Skeletal muscle cell (primary cell): Measurements from ENCODE around the gene LRRC51.
A peak's percentile ranks its signal among the peaks of the same experiment; 100 is the strongest.
"Not testable (repeated sequence)": the region's sequence is repeated elsewhere in the genome, so short reads cannot be mapped to it uniquely, and the experiment has no call there.

Experiments
- DNase-seq: peaks from one replicate; pipeline ENCODE4 v3.0.0-alpha.2; 2010; ENCODE audit warnings: low read depth
- H3K4me3 ChIP-seq: 2 replicates; pipeline ENCODE4 v1.5.1; 2011; ENCODE audit warnings: low read depth, mild to moderate bottlenecking, control low read depth, low read length, moderate library complexity

Gene LRRC51

DNA sequence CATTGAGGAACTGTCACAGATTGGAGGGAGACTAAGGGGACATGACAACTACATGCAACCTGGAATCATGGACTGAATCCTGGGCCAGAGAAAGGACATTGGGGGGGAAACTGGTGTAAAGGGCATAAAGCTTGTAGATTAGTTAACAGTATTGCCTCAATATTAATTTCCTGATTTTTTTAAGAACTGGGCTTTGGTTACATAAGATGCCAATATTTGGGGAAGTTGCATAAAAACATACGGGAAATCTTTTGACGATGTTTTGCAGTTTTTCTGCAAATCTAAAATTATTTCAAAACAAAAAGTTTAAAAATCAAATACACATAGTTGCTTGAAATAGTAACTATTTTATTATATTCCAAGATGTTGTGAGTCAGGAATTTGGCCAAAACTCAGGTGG is 52.0 kb downstream of the LRRC51 start:
- no peak for DNase-seq
- H3K4me3 ChIP-seq: no peak overlapping the region

DNA sequence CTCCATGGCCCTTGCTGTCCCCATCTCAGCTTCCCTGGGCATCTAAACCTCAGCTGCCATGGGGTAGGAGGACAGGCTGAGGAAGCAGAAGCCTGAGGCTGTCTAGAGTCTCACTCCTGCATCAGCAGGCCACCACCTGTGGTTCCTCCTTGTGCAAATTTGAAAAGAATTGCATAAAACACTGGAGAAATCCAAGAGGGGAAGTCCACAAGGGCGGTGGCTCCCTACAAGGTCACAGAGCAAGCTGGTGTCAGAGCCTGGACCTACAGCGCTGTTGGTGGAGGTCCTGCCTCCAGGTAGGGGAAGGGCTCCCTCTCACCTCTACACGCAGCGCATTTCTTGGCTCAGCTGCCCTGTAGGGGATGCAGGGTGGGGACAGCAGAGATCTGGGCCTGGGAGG is 54.8 kb downstream of the LRRC51 start, which contains the start of gene FOLR3:
FOLR3 (plus strand) TSS at position 253 of the 400 bp plus-strand sequence. CDS start 228 bp downstream, outside the sequence.
- H3K4me3 ChIP-seq, DNase-seq: not testable (repeated sequence)

DNA sequence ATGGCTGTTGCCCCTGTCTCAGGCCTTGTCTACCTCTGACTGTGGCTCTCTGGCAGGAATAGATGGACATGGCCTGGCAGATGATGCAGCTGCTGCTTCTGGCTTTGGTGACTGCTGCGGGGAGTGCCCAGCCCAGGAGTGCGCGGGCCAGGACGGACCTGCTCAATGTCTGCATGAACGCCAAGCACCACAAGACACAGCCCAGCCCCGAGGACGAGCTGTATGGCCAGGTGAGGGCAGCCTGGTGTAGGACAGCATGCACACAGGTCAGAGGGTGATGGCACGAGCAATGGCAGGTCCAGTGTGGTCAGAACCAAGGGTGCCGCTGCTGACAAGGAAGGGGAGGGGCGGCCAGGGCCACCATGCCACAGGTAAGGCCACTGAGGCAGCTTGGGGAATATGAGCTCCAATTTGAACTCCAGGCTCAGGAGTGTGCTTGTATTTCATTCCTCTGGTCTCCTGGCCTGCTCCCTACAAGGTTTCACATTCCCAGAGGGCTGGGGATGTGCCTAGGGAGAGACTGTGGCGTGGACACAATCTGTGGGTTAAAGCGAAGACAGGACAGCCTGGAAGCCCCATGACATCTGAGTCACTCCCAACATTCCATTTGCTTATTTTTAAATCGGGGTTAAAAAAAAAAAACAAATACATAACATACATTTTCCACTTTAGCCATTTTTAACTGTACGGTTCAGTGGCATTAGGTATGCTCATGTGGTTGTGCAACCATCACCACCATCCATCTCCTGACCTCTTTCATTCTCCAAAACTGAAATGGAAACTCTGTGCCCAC is 55.4 kb downstream of the LRRC51 start:
- H3K4me3 ChIP-seq: no peak overlapping the region
- DNase-seq: no peak

DNA sequence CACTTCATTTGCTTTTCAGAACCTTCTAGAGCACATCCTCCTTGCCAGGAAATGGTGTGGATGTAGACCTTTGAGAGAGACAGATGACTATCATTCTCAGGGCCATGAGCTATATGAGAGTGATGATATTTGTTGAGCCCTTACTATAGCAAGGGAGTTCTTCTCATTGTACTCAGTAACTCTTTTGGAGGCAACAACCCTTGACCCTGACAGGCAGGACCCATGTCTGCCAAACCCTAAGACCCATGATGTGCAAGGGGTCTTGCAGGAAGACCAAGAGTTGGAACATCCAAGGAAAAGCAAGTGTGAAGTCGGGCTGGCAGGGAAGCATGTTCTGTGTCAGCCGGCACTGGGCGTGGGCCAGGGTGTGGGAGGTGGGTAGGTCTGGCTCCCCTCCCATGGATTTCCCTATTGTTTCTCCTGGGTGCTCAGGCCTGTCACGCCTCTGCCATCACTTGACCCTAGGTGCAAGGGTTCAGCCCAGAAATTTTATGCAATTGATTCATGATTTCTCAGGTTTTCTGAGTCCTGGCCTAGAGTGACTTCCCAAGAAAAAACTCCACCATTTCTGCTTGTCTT is 56.1 kb downstream of the LRRC51 start:
- no peak overlapping the region for H3K4me3 ChIP-seq

DNA sequence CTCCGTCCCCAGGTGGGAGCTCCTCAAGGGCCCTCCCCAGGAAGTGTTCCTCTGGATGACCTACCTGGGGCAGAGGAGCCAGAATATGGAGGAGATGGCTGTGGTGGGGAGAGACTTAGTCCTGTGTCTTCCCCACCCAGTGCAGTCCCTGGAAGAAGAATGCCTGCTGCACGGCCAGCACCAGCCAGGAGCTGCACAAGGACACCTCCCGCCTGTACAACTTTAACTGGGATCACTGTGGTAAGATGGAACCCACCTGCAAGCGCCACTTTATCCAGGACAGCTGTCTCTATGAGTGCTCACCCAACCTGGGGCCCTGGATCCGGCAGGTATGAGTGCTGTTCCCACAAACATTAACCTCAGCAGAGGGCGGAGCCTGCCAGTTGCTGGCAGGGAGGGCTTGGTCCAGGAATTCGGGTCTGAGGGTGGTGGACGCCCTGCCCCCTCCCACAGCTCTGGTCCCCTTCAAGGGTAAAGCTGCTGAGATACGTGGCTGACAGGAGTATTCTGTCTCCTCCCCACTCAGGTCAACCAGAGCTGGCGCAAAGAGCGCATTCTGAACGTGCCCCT is 58.3 kb downstream of the LRRC51 start:
- no peak for DNase-seq
- no peak overlapping the region for H3K4me3 ChIP-seq

More for the DNA sequence above, 56.1 kb downstream of the LRRC51 start:
- no peak for DNase-seq

DNA sequence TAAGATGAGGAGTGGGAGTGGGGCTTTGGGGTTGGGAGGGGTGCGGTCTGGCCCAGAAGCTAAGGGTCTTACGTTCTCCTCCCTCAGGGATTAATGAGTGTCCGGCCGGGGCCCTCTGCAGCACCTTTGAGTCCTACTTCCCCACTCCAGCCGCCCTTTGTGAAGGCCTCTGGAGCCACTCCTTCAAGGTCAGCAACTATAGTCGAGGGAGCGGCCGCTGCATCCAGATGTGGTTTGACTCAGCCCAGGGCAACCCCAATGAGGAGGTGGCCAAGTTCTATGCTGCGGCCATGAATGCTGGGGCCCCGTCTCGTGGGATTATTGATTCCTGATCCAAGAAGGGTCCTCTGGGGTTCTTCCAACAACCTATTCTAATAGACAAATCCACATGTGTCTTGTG is 58.9 kb downstream of the LRRC51 start:
- DNase-seq: no peak
- no peak overlapping the region for H3K4me3 ChIP-seq

DNA sequence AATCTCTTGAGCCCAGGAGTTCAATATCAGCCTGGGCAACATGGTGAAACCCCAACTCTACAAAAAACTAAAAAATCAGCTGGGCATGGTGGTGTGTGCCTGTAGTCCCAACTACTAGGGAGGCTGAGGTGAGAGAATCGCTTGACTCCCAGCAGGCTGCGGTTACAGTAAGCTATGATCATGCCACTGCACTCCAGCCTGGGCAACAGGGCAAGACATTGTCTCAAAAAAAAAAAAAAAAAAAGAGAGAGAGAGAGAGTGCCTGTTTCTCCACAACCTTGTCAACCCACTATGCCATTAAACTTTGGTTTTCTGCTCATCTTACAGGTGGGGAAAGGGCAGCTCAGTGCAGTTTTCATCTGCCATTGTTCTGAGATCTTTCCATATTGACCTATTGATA is 60.0 kb downstream of the LRRC51 start:
- no peak overlapping the region for H3K4me3 ChIP-seq
- no peak for DNase-seq

DNA sequence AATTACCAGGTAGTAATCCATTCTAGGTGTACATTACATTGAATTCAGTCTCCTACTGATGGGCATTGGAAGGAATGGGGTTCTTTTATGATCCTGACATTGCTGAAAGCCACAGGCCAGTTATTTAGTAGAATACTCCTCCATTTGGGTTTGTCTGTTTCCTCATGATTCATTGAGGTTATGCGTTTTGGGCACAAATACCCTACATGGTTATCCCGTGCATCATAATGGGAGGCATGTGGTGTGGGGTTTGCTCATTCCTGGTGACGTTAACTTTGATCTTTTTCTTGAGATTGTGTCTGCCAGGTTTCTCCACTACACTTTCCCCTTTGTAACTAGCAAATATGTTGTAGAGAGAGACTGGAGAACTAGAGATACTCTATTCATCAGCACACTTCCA is 60.4 kb downstream of the LRRC51 start:
- peak; percentile 68 for DNase-seq
- H3K4me3 ChIP-seq: no peak overlapping the region

DNA sequence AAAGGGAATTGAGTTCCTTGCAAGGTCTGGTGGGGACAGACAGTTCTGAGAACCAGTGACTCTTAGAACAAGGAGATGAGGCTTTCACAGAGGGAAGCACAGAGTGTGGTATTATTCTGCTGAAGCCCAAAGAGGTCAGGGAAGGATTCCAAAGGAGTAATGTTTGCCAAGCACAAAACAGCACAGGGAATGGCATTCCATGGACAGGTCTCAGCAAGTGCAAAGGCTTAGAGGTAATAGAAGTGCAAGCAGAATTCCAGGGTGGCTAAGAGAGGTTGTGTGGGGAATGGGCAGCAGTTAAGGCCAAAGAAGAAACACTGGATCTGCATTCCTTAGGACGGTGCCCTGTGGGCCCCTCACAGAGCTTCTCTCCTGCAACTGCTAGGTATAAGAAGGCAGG is 61.4 kb downstream of the LRRC51 start:
- not testable (repeated sequence) for H3K4me3 ChIP-seq, DNase-seq

DNA sequence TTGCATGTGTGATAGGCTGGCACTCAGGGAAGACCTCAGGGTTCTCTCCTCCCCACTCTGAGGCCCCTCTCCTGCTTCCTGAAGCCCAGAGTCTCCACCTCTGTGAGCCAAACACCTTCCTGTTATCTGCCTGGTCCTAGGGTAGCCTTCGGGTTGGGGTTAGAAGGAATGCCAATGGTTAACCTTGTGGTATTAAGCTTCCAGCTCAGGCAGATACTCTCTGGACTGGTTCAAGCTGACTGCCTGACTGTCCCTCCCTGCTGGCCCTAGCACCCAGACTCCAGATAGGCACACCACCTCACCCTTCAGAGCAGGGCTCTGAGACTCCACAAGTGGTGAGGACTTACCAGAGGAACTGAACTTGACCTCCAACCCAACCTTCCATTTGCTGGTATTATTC is 61.9 kb downstream of the LRRC51 start:
- not testable (repeated sequence) for H3K4me3 ChIP-seq, DNase-seq

DNA sequence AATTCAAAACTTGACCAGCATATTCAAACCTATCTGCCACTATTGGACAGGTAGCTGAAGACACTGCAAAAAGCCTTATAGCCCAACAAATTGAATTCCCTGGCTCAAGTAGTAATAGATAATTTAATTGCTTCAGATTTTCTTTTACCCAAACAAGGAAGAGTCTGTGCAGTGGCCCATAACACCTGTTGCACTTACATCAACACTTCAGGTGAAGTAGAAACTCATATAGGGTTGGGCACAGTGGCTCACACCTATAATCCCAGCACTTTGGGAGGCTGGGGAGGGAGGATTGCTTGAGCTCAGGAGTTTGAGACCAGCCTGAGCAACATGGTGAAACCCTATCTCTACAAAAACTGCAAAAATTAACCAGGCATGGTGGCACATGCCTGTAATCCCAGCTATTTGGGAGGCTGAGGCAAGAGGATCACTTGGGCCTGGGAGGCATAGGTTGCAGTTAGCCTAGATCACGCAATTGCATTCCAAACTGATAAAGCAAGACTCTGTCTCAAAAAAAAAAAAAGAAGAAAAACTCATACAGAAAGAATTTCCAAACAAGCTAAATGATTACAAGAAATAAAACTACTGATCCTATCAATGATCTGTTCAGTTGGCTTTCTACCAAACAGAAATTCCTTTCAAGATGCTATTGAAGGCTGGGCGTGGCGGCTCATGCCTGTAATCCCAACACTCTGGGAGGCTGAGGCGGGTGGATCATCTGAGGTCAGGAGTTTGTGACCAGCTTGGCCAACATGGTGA is 64.3 kb downstream of the LRRC51 start:
- peak; percentile 12 for DNase-seq

More for the DNA sequence above, 64.3 kb downstream of the LRRC51 start:
- H3K4me3 ChIP-seq: no peak overlapping the region
